ENCODE results near the gene KMT2C. TPM values are rescaled to one million over a fixed set of nuclear protein-coding genes. Genes with fewer than 3 reads are reported as not detected.
A peak's percentile ranks its signal among the peaks of the same experiment; 100 is the strongest.
"Not testable (repeated sequence)": the region's sequence is repeated elsewhere in the genome, so short reads cannot be mapped to it uniquely, and the experiment has no call there.

KMT2C gene
- total and polyA plus RNA-seq, 7 experiments from 2014 or later, result 17.0 to 152 (median 109) TPM

DNA sequence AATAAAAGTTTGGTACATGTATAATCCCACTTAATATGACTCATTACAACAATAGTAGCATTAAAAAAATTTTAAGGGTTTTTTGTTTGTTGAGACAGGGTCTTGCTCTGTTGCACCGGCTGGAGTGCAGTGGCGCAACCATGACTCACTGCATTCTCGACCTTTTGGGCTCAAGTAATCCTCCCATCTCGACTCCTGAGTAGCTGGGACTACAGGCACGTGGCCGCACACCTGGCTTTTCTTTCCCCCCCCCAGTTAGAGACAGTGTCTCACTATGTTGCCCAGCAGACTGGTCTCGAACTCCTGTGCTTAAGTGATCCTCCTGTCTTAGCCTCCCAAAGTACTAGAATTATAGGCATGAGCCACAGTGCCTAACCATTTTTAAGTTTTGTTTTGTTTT, 40.7 kb downstream of the KMT2C start:
- no peaks in the 10 kb centered on the region for H3K27me3 ChIP-seq (ENCODE audit: control insufficient read depth in 2 of 2, insufficient read depth in 2 of 2, low read length in 2 of 2)
- Mint-ChIP-seq H3K27ac (peak overlapping the region in 1 of 9 donors; percentile 8), H3K36me3 (peaks cover 0 to 6% (median 4%) of the 10 kb centered on the region in 5 donors), H3K27me3 (no peaks in the 10 kb centered on the region), H3K4me3 (peak overlapping the region in 3 of 10 donors; percentile 10 to 23 (median 17)), H3K9me3 (peaks cover 0 to 5% (median 0%) of the 10 kb centered on the region in 11 donors), H3K4me1 (peaks cover 13 to 87% (median 78%) of the 10 kb centered on the region in 7 donors)
- H3K4me3 ChIP-seq (ENCODE audit: low read length), result no peak overlapping the region
- no peak for DNase-seq
- H3K36me3 ChIP-seq (ENCODE audit: control insufficient read depth in 2 of 3, insufficient read depth in 3 of 3, low read length in 3 of 3), result no peaks in the 10 kb centered on the region
- no peak overlapping the region for H3K27ac ChIP-seq (ENCODE audit: low read depth, low read length)
- H3K4me1 ChIP-seq (ENCODE audit: control insufficient read depth in 2 of 2, insufficient read depth in 2 of 2, low read length in 2 of 2), result peaks cover 7 to 11% of the 10 kb centered on the region in 2 donors
- intact Hi-C loops (cut with micrococcal nuclease), result no loop called here
- no peaks in the 10 kb centered on the region for H3K9me3 ChIP-seq (ENCODE audit: control insufficient read depth in 2 of 3, low read length in 3 of 3)
- ChIA-PET POLR2A (no interaction called here), CTCF (no interaction called here)
- no peak for ATAC-seq

DNA sequence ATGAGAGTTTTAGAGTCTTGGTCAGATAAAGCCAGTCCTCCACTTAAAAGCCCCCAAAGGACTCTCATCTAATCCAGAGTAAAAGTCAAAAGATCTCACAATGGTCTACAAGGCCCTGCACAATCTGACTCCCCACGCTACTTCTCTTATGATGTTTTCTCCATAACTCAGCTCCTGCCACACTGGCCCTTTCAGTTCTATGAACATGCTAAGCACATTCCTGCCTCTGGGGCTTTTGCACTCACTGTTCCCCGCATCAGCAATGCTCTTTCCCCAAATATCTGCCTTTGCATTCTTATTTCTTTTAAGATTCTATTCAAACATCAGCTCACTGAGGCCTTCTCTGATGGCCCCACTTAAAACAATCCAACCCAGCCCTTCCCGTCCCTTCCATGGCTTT, 41.6 kb downstream of the KMT2C start:
- CTCF ChIA-PET; H3K9me3 Mint-ChIP-seq; POLR2A ChIA-PET; H3K27ac ChIP-seq (ENCODE audit: low read depth, low read length); H3K4me3 ChIP-seq (ENCODE audit: low read length); H3K9me3 ChIP-seq (ENCODE audit: control insufficient read depth in 2 of 3, low read length in 3 of 3); H3K27me3 Mint-ChIP-seq; intact Hi-C loops (cut with micrococcal nuclease); H3K36me3 Mint-ChIP-seq; H3K36me3 ChIP-seq (ENCODE audit: control insufficient read depth in 2 of 3, insufficient read depth in 3 of 3, low read length in 3 of 3); H3K27me3 ChIP-seq (ENCODE audit: control insufficient read depth in 2 of 2, insufficient read depth in 2 of 2, low read length in 2 of 2): not testable (repeated sequence)
- H3K4me1 Mint-ChIP-seq, result peaks cover 15 to 83% (median 75%) of the 10 kb centered on the region in 7 donors
- peak overlapping the region in 2 of 9 donors; percentile 12 to 15 for H3K27ac Mint-ChIP-seq
- peaks cover 7 to 11% of the 10 kb centered on the region in 2 donors for H3K4me1 ChIP-seq (ENCODE audit: control insufficient read depth in 2 of 2, insufficient read depth in 2 of 2, low read length in 2 of 2)
- H3K4me3 Mint-ChIP-seq, result peak overlapping the region in 6 of 10 donors; percentile 0 to 37 (median 8)
- ATAC-seq, result peak; percentile 46
- DNase-seq, result peak in 1 of 9 donors; percentile 2

- intact Hi-C loops (cut with micrococcal nuclease), result no loop called here
- Histone ChIP-seq H3K36me3 (ENCODE audit: control insufficient read depth in 2 of 3, insufficient read depth in 3 of 3, low read length in 3 of 3) (no peaks in the 10 kb centered on the region), H3K27ac (ENCODE audit: low read depth, low read length) (no peak overlapping the region), H3K9me3 (ENCODE audit: control insufficient read depth in 2 of 3, low read length in 3 of 3) (no peaks in the 10 kb centered on the region), H3K4me3 (ENCODE audit: low read length) (no peak overlapping the region), H3K4me1 (ENCODE audit: control insufficient read depth in 2 of 2, insufficient read depth in 2 of 2, low read length in 2 of 2) (peaks cover 7 to 11% of the 10 kb centered on the region in 2 donors), H3K27me3 (ENCODE audit: control insufficient read depth in 2 of 2, insufficient read depth in 2 of 2, low read length in 2 of 2) (no peaks in the 10 kb centered on the region)
- ChIA-PET CTCF (no interaction called here), POLR2A (no interaction called here)
- Mint-ChIP-seq H3K36me3 (peaks cover 0 to 3% (median 0%) of the 10 kb centered on the region in 5 donors), H3K27ac (peak overlapping the region in 2 of 9 donors; percentile 17 to 70), H3K27me3 (no peaks in the 10 kb centered on the region), H3K4me3 (peak overlapping the region in 2 of 10 donors; percentile 23 to 32), H3K9me3 (peaks cover 0 to 8% (median 0%) of the 10 kb centered on the region in 11 donors), H3K4me1 (peaks cover 15 to 70% (median 63%) of the 10 kb centered on the region in 7 donors)
- no peak for DNase-seq
- no peak for ATAC-seq
Measured at GRCh38 chr7:152392254-152392653, 43.5 kb downstream of the KMT2C start.

DNA sequence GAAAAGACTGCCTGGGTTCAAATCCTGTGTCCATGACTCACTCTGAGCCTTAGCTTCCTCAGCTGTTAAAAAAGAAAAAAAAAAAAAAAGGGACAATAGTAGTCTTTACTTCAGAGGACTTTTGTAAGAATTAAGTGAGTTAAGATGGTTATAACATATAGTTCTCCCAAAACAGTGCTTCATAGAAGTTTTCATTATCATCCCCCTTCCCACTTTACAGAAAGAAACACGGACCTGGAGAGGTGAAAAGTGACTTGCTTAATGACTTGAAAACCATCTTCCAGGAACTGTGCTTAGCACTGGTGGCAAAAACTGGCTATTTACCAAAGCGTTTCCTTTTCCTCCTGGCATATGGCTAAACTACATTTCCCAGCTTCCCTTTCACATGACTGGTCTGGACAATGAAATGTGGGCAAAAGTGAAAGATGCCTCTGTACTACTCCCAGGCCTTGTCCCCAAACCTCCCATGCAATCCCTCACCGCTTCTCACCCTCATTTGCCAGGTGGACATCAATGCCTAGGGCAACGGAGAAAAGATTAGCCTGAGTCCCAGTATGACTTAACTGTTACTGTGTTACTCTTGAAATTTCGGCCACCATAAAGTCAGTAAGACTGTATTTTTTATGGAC, 49.6 kb downstream of the KMT2C start:
- Mint-ChIP-seq H3K4me1 (peaks cover 4 to 33% (median 21%) of the 10 kb centered on the region in 7 donors), H3K9me3 (peaks cover 0 to 15% (median 1%) of the 10 kb centered on the region in 11 donors), H3K4me3 (peak overlapping the region in 2 of 10 donors; percentile 16 to 42)
- H3K36me3 ChIP-seq (ENCODE audit: control insufficient read depth in 2 of 3, insufficient read depth in 3 of 3, low read length in 3 of 3); H3K27ac ChIP-seq (ENCODE audit: low read depth, low read length); POLR2A ChIA-PET; intact Hi-C loops (cut with micrococcal nuclease); H3K4me1 ChIP-seq (ENCODE audit: control insufficient read depth in 2 of 2, insufficient read depth in 2 of 2, low read length in 2 of 2); H3K4me3 ChIP-seq (ENCODE audit: low read length); H3K27ac Mint-ChIP-seq; H3K27me3 Mint-ChIP-seq; DNase-seq; CTCF ChIA-PET; H3K9me3 ChIP-seq (ENCODE audit: control insufficient read depth in 2 of 3, low read length in 3 of 3); H3K36me3 Mint-ChIP-seq; H3K27me3 ChIP-seq (ENCODE audit: control insufficient read depth in 2 of 2, insufficient read depth in 2 of 2, low read length in 2 of 2): not testable (repeated sequence)
- ATAC-seq, result peak; percentile 20

DNA sequence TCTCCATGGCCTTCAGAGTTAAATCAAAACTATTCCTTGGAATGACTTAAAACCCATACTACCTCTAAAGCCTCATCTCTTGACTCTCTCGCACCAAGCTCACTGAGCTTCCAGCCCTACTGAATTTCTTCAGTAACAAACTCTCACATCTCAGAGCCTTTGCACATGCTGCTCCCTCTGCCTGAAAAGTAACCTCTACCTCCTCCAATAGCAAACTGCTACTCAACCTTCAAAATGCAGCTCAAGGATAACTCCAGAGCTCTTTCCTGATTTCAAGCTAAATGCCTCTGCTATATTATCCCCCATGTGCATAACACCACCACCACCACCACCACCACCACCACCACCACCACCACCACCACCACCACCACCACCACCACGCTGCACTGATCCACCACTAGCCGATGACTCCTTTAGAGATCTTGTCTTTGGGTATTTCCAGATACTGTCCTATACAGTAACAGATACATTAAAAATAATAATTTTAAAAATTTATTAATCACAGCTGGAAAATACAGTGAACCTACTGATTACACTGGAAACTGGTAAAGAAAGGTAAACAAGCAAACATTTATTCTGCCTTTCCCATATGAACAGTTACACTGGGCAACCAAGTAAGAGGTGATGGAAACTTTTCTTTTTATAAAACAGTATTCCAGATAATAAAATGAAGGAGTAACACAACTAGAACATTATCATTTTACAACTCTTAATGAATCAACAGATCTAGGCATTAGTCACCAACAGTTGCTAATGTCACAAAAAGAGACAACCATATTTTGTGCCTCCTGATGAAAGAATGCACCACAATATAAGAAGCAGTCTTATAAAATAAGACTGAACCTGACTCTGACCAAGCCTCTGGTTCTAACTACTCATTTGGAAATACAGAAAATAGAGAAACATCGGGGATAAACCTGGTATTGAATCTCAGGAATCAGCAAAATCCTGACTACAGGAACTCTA, 51.3 kb downstream of the KMT2C start:
- H3K27ac ChIP-seq (ENCODE audit: low read depth, low read length); H3K36me3 ChIP-seq (ENCODE audit: control insufficient read depth in 2 of 3, insufficient read depth in 3 of 3, low read length in 3 of 3); H3K9me3 ChIP-seq (ENCODE audit: control insufficient read depth in 2 of 3, low read length in 3 of 3); DNase-seq; H3K4me3 ChIP-seq (ENCODE audit: low read length); H3K4me1 ChIP-seq (ENCODE audit: control insufficient read depth in 2 of 2, insufficient read depth in 2 of 2, low read length in 2 of 2); CTCF ChIA-PET; H3K36me3 Mint-ChIP-seq; H3K27me3 Mint-ChIP-seq; H3K27me3 ChIP-seq (ENCODE audit: control insufficient read depth in 2 of 2, insufficient read depth in 2 of 2, low read length in 2 of 2): not testable (repeated sequence)
- peak overlapping the region in 1 of 9 donors; percentile 5 for H3K27ac Mint-ChIP-seq
- POLR2A ChIA-PET, result interaction anchor here (0.6 kb wide), 1 partner anchor 331 kb away, joined by 3 read pairs; no protein-coding TSS in a partner anchor
- peak; percentile 29 for ATAC-seq
- H3K4me1 Mint-ChIP-seq, result peaks cover 4 to 28% (median 14%) of the 10 kb centered on the region in 7 donors
- intact Hi-C loops (cut with micrococcal nuclease), result loop anchor here in 1 of 2 donors (5.0 kb wide), 1 partner anchor 53 kb away; the partner anchor contains the start of gene KMT2C
- peak overlapping the region in 3 of 10 donors; percentile 9 to 29 (median 21) for H3K4me3 Mint-ChIP-seq
- peaks cover 0 to 15% (median 1%) of the 10 kb centered on the region in 11 donors for H3K9me3 Mint-ChIP-seq

DNA sequence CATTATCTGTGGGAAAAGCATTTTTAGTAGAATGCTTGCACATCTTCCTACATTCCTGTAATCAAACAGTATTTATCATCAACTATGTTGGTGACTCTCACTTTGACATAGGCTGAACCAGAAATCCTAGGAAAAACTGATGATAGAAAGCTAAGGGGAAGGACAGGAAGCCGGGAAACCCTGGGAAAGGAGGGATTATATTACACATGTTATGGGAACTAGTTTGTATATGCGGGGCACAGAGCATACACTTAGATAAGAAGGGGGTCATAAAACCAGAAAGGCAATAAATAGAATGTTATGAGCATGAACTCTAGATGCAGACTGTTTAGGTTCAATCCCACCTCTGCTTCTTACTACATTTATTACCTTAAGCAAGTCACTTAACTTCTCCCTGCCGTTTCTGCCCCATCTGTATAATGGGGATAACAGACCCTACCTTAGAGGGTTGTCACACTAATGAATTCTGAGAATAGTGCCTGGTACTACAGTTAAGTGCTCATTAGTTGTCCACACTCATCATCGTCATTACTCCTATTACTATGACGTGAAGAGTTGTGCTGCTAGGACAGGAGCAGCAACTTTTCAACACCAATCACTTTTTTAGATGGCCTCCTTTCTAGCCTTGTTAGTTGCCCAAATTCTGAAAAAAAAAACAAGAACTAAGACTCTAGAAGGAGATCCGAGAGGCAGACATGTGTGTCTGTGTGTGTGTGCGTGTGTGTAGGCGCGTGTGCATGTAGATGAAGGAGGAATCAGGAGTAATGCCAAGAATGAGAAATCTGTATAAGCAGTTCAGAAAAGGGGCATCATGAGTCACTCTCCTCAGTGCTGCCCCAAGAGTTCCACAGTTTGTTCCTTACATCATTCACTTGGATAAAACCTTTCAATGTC, 52.2 kb downstream of the KMT2C start:
- Mint-ChIP-seq H3K4me1 (peaks cover 4 to 37% (median 23%) of the 10 kb centered on the region in 7 donors), H3K27ac (no peak overlapping the region), H3K36me3 (no peaks in the 10 kb centered on the region), H3K9me3 (peaks cover 0 to 14% (median 1%) of the 10 kb centered on the region in 11 donors), H3K27me3 (no peaks in the 10 kb centered on the region), H3K4me3 (no peak overlapping the region)
- Histone ChIP-seq H3K4me3 (ENCODE audit: low read length) (no peak overlapping the region), H3K27ac (ENCODE audit: low read depth, low read length) (no peak overlapping the region), H3K27me3 (ENCODE audit: control insufficient read depth in 2 of 2, insufficient read depth in 2 of 2, low read length in 2 of 2) (no peaks in the 10 kb centered on the region), H3K36me3 (ENCODE audit: control insufficient read depth in 2 of 3, insufficient read depth in 3 of 3, low read length in 3 of 3) (no peaks in the 10 kb centered on the region), H3K9me3 (ENCODE audit: control insufficient read depth in 2 of 3, low read length in 3 of 3) (peaks cover 0 to 4% (median 0%) of the 10 kb centered on the region in 3 experiments), H3K4me1 (ENCODE audit: control insufficient read depth in 2 of 2, insufficient read depth in 2 of 2, low read length in 2 of 2) (no peaks in the 10 kb centered on the region)
- ChIA-PET POLR2A (no interaction called here), CTCF (no interaction called here)
- intact Hi-C loops (cut with micrococcal nuclease), result loop anchor here in 1 of 2 donors (5.0 kb wide), 1 partner anchor 54 kb away; the partner anchor contains the start of gene KMT2C
- ATAC-seq (peak; percentile 53), DNase-seq (no peak)
